ENCODE measurements around the gene CLEC4M.
"Not testable (repeated sequence)": the region's sequence is repeated elsewhere in the genome, so short reads cannot be mapped to it uniquely, and the experiment has no call there.

Gene CLEC4M

GRCh38 chr19:7773841-7774240 lies 10.8 kb downstream of the CLEC4M start:
- DNase-seq (ENCODE audit: low read depth), result no peak

DNA sequence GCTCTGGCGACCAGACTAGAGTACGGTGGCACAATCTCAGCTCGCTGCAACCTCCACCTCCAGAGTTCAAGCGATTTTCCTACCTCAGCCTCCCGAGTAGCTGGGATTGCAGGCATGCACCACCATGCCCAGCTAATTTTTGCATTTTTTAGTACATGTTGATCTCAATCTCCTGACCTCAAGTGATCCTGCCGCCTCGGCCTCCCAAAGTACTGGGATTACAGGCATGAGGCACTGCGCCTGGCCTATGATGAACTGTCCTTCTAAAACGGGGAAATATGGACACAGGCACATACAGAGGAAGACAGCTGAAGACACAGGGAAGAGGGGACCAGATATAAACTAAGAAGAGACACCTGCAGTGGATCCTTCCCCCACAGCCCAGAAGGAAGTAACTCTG lies 12.7 kb downstream of the CLEC4M start:
- DNase-seq (ENCODE audit: low read depth), result no peak

DNA sequence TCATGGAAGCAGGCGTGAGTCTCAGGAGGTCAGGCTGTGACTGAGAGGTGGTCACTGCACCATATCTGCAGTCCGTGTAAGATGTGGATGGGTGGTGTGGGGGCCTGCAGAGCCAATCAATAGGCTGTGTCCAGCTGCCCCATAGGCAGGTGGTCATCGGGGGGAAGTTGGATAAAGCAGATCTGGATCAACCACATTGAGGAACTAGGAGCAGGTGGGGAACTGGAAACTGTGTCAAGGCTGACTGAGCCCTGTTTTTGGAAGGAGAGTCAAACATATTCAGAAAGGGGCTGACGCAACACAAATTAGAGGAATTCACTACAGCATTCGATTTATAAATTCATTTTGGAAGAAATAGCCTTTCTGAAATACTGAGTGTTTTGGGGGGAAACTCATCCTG lies 15.0 kb downstream of the CLEC4M start:
- DNase-seq (ENCODE audit: low read depth), result no peak

DNA sequence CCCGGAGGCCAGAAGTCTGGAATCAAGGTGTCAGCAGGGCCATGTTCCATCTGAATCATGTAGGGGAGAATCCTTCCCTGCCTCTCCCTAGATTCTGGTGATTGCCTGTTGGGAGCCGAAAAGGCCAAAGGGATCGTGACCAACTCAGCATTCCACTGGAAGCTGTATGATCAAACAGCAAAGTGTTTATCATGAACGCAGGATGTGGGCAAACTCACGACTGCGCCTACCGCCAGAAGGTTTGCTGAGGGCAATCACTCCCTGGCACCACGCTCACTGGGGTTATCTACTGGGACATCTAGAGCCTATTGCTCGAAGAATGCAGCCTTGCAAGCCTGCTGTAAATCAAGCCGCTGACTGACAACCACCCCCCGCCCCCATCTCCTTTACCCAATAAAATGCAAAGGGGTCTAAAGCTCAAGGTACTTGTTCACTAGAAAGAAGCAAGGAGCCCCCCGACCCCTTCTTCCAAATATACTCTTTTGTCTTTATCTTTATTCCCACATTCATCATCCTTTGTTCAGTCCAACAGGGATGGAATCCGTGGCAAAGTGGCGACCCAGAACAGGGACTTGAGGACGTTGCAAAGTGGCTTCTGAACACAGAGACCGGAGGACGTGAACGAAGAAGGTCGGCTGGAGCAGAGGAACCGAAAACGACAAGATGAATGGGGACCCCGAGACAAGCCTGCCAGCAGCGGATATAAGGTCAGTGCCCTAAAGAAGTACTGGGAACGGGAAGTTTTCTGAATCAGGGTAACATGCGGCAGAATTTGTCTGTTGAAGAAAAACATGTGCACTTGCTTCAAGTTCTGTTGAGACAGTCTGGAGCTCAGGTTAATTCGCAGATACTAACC lies 16.8 kb downstream of the CLEC4M start:
- no peak for DNase-seq (ENCODE audit: low read depth)

- DNase-seq (ENCODE audit: low read depth), result no peak
These were observed 18.1 kb downstream of the CLEC4M start for GRCh38 chr19:7781157-7781556.

GRCh38 chr19:7783991-7784423 lies 21.0 kb downstream of the CLEC4M start:
- DNase-seq (ENCODE audit: low read depth), result no peak

DNA sequence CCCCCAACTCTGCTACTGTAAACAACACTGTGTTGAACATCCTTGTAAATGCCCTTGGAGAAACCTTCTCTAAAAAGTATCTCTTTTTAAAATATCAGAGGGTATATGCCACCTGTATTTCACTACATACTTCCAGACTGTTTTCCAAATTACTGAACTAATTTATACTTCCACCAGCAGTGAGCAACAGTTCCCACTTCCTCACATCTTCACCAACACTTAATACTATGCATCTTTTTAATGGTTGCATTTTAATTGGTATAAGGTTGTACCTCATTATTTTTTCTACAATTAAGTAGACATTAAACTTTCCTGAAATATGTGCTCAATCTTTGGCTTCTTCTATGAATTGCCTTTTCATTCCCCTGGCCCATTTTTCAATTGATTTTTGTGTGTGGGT lies 21.8 kb downstream of the CLEC4M start:
- DNase-seq (ENCODE audit: low read depth), result no peak

DNA sequence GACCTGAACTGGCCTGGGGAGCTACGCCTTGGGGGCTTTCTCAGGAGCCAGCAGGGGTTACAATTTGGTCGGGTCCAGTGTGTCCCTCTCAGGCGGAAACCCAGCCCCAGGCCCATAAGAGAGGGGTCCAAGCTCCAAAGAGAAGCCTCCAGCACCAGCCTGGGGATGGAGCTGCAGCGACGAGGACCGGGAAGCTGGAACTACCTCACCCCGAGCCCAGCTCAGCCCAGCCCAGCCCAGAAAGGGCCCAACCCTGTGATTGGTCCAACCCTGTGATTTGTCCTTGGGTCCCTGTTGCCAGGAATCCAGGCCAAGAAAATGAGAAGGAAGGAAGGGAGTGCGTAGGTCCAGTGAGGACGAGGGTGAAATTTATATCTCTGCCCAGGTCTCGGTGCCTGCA lies 24.1 kb downstream of the CLEC4M start:
- DNase-seq (ENCODE audit: low read depth), result no peak

DNA sequence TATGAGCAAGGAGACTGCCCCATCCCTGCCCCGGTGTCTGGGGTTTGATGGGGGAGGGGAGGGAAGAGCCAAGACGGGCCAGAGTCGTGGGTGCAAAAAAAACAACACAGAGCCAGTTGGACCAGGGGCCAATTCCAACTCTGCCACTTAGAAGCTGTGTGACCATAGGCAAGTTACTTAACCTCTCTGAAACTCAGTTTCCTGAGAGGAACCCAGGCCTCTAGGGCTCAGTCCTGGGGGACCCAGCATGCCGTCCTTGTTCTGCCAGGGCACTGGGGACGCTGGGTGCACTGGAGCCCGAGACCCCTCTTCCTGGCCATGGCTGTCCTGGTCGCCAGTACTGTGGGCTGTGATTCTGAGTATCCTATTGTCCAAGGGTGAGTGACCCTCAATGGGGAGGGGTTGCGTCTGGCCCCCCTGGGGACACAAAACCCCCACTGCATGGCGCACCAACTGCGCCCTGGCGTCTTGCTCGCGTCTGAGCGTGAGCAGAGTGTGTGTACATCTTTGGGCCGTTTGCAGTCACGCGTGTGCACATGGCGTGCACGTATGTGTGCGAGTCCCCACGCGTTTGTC lies 24.6 kb downstream of the CLEC4M start:
- DNase-seq (ENCODE audit: low read depth), result no peak

DNA sequence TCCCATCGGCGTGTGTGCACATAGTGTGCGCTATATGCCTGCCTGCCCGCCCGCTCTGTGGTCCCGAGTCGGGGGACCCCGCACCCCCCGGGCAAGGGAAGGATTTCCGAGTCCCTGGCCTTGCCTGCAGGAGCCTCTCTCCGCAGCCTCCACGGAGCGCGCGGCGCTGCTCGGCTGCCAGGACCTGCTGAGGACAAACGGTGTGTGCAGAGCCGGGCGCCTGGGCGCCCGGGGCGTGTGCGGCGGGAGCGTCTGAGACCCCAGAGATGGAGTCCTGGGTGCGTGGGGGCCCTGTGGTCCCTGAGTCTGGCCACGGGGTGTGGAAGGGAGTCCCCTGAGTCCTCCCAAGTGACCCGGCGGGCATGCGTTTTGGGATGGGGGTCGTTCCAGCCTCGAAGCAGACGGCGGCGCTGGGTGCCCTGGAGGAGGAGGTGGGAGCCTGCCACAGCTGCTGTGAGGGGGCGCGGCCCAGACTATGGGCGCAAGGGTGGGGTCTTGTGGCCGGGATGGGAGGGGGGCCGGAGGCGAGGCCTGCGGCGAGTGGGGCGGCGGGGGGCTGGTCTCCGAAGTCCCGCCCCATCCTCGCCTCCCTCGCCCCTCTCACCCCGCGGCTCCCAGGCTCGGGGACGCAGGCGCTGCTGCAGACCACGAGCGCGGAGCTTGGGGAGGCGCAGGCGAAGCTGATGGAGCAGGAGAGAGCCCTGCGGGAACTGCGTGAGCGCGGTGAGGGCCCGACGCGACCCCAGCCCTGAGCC lies 25.3 kb downstream of the CLEC4M start:
- DNase-seq (ENCODE audit: low read depth), result no peak

GRCh38 chr19:7788933-7789323 lies 25.9 kb downstream of the CLEC4M start:
- DNase-seq (ENCODE audit: low read depth), result no peak

DNA sequence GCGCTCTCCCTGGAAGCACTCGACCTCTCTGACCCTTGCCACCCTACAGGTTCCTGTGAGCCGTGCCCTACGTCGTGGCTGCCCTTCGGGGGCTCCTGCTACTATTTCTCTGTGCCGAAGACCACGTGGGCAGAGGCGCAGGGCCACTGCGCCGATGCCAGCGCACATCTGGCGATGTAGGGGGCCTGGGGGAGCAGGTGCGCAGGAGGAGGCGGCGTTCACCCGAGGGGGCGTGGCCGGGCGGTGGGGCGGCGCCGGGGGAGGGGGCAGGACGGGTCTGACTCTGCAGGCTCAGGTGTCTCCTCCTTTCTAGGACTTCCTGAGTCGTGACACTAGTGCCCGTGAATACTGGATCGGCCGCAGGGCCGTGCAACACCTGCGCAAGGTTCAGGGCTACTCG lies 26.4 kb downstream of the CLEC4M start:
- DNase-seq (ENCODE audit: low read depth), result no peak

DNA sequence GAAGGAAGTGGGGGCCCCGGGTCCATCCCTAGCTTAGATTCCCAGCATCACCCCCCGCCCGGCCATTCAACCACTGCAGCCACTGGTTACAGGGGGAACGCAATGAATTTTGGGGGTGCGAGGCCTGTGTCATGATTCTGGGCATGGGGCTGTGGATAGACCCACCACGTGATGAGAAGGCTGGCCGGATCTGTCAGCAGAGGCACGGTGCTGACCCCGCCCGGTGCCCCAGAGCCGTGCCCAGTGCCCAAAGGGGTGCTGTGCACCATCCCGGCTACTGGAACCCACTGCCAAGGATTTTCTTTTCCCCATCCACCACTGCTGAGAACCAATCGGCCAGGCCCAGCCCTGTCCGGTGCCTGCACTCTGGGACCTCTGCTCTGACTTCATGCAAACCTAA lies 27.4 kb downstream of the CLEC4M start:
- DNase-seq (ENCODE audit: low read depth), result no peak

GRCh38 chr19:7792281-7792680 lies 29.2 kb downstream of the CLEC4M start:
- no peak for DNase-seq (ENCODE audit: low read depth)

DNA sequence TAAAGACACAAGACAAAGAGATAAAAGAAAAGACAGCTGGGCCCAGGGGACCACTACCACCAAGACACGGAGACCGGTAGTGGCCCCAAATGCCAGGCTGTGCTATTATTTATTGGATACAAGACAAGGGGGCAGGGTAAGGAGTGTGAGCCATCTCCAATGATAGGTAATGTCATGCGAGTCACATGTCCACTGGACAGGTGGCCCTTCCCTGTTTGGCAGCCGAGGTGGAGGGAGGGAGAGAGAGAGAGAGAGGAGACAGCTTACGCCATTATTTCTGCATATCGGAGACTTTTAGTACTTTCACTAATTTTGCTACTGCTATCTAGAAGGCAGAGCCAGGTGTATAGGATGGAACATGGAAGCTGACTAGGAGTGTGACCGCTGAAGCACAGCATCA lies 29.7 kb downstream of the CLEC4M start:
- DNase-seq (ENCODE audit: low read depth), result not testable (repeated sequence)

DNA sequence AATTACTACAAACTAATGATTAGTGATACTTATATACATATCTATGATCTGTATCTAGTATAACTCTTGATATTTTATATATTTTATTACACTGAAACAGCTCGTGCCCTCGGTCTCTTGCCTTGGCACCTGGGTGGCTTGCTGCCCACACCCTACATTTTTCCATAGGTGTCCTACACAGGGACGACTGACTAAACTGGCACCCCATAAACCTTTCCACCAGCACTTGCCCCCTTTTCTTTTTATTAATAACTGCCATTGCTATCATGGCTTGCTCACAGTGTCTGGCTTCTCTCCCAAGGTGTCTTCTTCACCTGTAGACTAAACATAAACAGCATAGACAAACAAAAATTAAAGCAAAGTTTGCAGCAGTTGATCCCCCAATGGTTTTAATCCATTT lies 30.4 kb downstream of the CLEC4M start:
- DNase-seq (ENCODE audit: low read depth), result no peak

GRCh38 chr19:7795555-7796161 lies 32.6 kb downstream of the CLEC4M start:
- DNase-seq (ENCODE audit: low read depth), result no peak

DNA sequence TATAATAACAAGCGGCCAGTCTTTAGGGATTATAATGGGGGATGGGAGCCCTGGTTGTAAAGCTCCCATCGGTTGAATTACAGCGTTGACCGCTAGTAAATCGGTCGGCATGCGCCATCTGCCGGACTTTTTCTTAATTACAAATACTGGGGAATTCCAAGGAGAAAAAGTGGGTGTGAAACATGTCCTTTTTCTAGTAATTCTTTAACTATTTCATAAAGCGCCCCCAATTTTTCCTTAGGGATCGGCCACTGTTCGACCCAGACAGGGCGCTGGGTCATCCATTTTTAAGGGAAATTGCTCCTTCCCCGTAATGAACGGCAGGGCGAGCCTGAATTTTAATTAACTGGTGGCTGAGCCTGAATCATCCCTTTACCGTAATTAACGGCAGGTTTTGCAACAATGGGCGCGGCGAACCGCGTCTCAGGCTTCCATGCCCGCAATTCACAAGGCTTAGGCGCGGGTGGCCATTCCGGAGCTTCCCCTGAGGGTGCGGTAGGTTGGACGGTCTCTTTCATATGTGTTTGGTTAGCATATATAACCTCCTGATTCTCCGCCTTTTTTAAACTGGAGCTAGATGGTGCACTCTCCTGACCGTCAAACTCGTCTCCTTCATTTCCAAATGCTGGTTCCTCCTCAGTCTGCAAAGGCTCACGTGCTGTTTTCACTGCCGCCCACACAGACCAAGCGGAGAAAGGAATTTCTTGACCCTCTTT lies 36.8 kb downstream of the CLEC4M start:
- DNase-seq (ENCODE audit: low read depth), result peak; percentile 59

GRCh38 chr19:7801020-7801570 lies 38.1 kb downstream of the CLEC4M start:
- no peak for DNase-seq (ENCODE audit: low read depth)

DNA sequence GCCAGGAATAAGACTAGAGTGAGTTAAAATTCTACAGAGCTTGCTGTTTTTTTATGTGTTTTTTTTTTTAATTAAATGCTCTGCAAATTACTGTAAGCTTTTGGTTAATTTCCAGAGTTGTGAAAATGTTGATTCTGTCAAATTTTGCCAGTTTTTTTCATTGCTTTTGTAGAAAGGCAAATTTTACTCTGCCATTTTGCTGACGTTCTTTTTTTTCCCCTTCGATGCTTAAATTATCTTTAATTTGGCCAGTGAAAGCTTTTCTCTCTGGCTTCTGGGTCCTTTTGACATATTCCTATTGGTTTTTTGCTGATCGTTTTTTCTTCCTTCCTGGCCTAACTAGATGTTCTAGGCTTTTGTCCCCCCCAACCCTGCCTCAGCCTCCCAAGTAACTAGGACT lies 43.2 kb downstream of the CLEC4M start:
- no peak for DNase-seq (ENCODE audit: low read depth)

DNA sequence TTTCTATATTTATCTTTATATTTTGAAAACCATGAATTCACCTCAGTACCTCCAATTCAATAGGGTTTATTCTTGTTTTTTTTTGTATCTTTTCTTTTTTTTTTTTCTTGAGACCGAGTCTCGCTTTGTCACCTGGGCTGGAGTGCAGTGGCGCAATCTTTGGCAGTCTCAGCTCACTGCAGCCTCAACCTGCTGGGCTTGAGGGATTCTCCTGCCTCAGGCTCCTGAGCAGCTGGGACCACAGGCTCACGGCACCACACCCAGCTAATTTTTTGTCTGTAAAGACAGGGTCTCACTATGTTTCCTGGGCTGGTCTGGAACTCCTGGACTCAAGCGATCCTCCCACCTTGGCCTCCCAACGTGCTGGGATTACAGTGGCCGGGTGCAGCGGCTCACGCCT lies 43.8 kb downstream of the CLEC4M start:
- DNase-seq (ENCODE audit: low read depth), result no peak

- no peak for DNase-seq (ENCODE audit: low read depth)
These were observed 45.1 kb downstream of the CLEC4M start for GRCh38 chr19:7808108-7808507.
